Mesenchymal stem cell (in vitro differentiated cells and primary cell): ENCODE results near the gene ZNF148.

ENCODE experiments used
- DNase-seq: peaks from one replicate; pipeline ENCODE4 v3.0.0-alpha.2; 2013
- H2AFZ ChIP-seq: one replicate; pipeline ENCODE4 v1.6.1; 2013; ENCODE audit warnings: low read depth, mild to moderate bottlenecking, control low read depth, inconsistent platforms, low read length, moderate library complexity
- H2AK5ac ChIP-seq: 2 replicates; pipeline ENCODE4 v1.6.1; 2013; ENCODE audit warnings: low read length, moderate library complexity, mild to moderate bottlenecking, inconsistent platforms; ENCODE audit not compliant: severe bottlenecking
- H2BK120ac ChIP-seq: one replicate; pipeline ENCODE4 v1.6.1; 2013; ENCODE audit warnings: low read depth, mild to moderate bottlenecking, inconsistent platforms, low read length, moderate library complexity
- H2BK12ac ChIP-seq, 2 experiments: one replicate each; pipeline ENCODE4 v1.6.1; 2013; ENCODE audit warnings: inconsistent platforms in 2 of 2, low read length in 2 of 2, mild to moderate bottlenecking in 2 of 2, moderate library complexity in 2 of 2, control low read depth in 1 of 2
- H2BK15ac ChIP-seq: one replicate; pipeline ENCODE4 v1.6.1; 2013; ENCODE audit warnings: mild to moderate bottlenecking, low read depth, inconsistent platforms; ENCODE audit not compliant: poor library complexity, severe bottlenecking
- H2BK5ac ChIP-seq: 2 replicates; pipeline ENCODE4 v1.6.1; 2013; ENCODE audit warnings: low read depth, mild to moderate bottlenecking, low read length, control low read depth, inconsistent platforms; ENCODE audit not compliant: poor library complexity, severe bottlenecking
- H3K14ac ChIP-seq, 2 experiments: one replicate each; pipeline ENCODE4 v1.6.1; 2013; ENCODE audit warnings: inconsistent platforms in 2 of 2, low read length in 2 of 2, control low read depth in 1 of 2, mild to moderate bottlenecking in 1 of 2, moderate library complexity in 1 of 2
- H3K18ac ChIP-seq, 2 experiments: one replicate each; pipeline ENCODE4 v1.6.1; 2013; ENCODE audit warnings: inconsistent platforms in 2 of 2, low read length in 2 of 2, control low read depth in 1 of 2, low read depth in 1 of 2, mild to moderate bottlenecking in 1 of 2
- H3K23ac ChIP-seq, 2 experiments: one replicate each; pipeline ENCODE4 v1.6.1; 2013; ENCODE audit warnings: inconsistent platforms in 2 of 2, low read length in 2 of 2, mild to moderate bottlenecking in 2 of 2, moderate library complexity in 2 of 2, control low read depth in 1 of 2
- H3K27ac ChIP-seq: 2 replicates; pipeline ENCODE4 v1.5.1; 2013; ENCODE audit warnings: mild to moderate bottlenecking, moderate library complexity, low read length, control low read depth, inconsistent platforms; ENCODE audit not compliant: poor library complexity, severe bottlenecking
- H3K27me3 ChIP-seq, 2 experiments: 2 replicates each; pipeline versions ENCODE4 v1.6.1 to v1.7.0; 2013; ENCODE audit warnings: low read length in 2 of 2, mild to moderate bottlenecking in 2 of 2, moderate library complexity in 2 of 2, control low read depth in 1 of 2, inconsistent platforms in 1 of 2; ENCODE audit not compliant: control insufficient read depth in 1 of 2, insufficient read depth in 1 of 2
- H3K36me3 ChIP-seq, 2 experiments: 2 replicates each; pipeline versions ENCODE4 v1.6.1 to v1.7.0; 2013; ENCODE audit warnings: low read length in 2 of 2, control low read depth in 1 of 2, inconsistent platforms in 1 of 2, low read depth in 1 of 2, mild to moderate bottlenecking in 1 of 2; ENCODE audit not compliant: insufficient read depth in 2 of 2, control insufficient read depth in 1 of 2
- H3K4ac ChIP-seq, 2 experiments: one replicate each; pipeline ENCODE4 v1.6.1; 2013; ENCODE audit warnings: inconsistent platforms in 2 of 2, low read length in 2 of 2, mild to moderate bottlenecking in 2 of 2, moderate library complexity in 2 of 2, control low read depth in 1 of 2, low read depth in 1 of 2
- H3K4me1 ChIP-seq: 2 replicates; pipeline ENCODE4 v1.6.1; 2013; ENCODE audit warnings: low read depth, low read length, control low read depth; ENCODE audit not compliant: control insufficient read depth, insufficient read depth
- H3K4me2 ChIP-seq: 2 replicates; pipeline ENCODE4 v1.6.1; 2013; ENCODE audit warnings: low read length, mild to moderate bottlenecking, inconsistent platforms; ENCODE audit not compliant: poor library complexity, severe bottlenecking
- H3K4me3 ChIP-seq, 2 experiments: 2 replicates each; pipeline versions ENCODE4 v1.5.1 to v1.7.0; 2013; ENCODE audit warnings: low read length in 2 of 2, mild to moderate bottlenecking in 2 of 2, control low read depth in 1 of 2, low read depth in 1 of 2; ENCODE audit not compliant: insufficient read depth in 1 of 2
- H3K79me1 ChIP-seq: replicated peaks from 2 replicates; pipeline ENCODE4 v1.6.1; 2013; ENCODE audit warnings: mild to moderate bottlenecking, control low read depth, low read length, inconsistent platforms; ENCODE audit not compliant: poor library complexity, severe bottlenecking
- H3K9ac ChIP-seq: 2 replicates; pipeline ENCODE4 v1.7.0; 2013; ENCODE audit warnings: mild to moderate bottlenecking, low read length, moderate library complexity
- H3K9me3 ChIP-seq: 2 replicates; pipeline ENCODE4 v1.7.0; 2013; ENCODE audit warnings: mild to moderate bottlenecking, low read length; ENCODE audit not compliant: control insufficient read depth
- H4K8ac ChIP-seq: one replicate; pipeline ENCODE4 v1.6.1; 2013; ENCODE audit warnings: inconsistent platforms, mild to moderate bottlenecking, low read length, moderate library complexity
- H4K91ac ChIP-seq: one replicate; pipeline ENCODE4 v1.6.1; 2013; ENCODE audit warnings: mild to moderate bottlenecking, low read length, inconsistent platforms
- WGBS: methylation state at CpG from one replicate; pipeline ENCODE4 v1.1.7; 2013; ENCODE audit warnings: mixed read lengths; 5-methylcytosine and 5-hydroxymethylcytosine counted together

The ZNF148 gene

GRCh38 chr3:125340121-125340520, 35.0 kb downstream of the ZNF148 start:
- no peak overlapping the region for H3K4me2 ChIP-seq
- DNase-seq: no peak
- H3K79me1 ChIP-seq: no peaks in the 10 kb centered on the region
- H3K9ac ChIP-seq: no peak overlapping the region
- no peaks in the 10 kb centered on the region for H3K27me3 ChIP-seq
- WGBS: 98% methylated on average over 2 of the region's 2 CpGs
- H3K23ac ChIP-seq: no peak overlapping the region
- H3K4me1 ChIP-seq: peaks cover 2% of the 10 kb centered on the region
- no peak overlapping the region for H2BK120ac ChIP-seq
- H2AFZ ChIP-seq: no peak overlapping the region
- no peaks in the 10 kb centered on the region for H3K36me3 ChIP-seq
- peaks cover 15% of the 10 kb centered on the region for H3K9me3 ChIP-seq
- H2AK5ac ChIP-seq: no peak overlapping the region
- H3K14ac ChIP-seq: no peak overlapping the region
- no peak overlapping the region for H2BK12ac ChIP-seq
- no peak overlapping the region for H3K4me3 ChIP-seq
- no peak overlapping the region for H2BK5ac ChIP-seq
- H3K4ac ChIP-seq: no peak overlapping the region
- H3K18ac ChIP-seq: no peak overlapping the region
- no peak overlapping the region for H2BK15ac ChIP-seq
- H4K8ac ChIP-seq: no peak overlapping the region
- H3K27ac ChIP-seq: no peak overlapping the region
- no peak overlapping the region for H4K91ac ChIP-seq

DNA sequence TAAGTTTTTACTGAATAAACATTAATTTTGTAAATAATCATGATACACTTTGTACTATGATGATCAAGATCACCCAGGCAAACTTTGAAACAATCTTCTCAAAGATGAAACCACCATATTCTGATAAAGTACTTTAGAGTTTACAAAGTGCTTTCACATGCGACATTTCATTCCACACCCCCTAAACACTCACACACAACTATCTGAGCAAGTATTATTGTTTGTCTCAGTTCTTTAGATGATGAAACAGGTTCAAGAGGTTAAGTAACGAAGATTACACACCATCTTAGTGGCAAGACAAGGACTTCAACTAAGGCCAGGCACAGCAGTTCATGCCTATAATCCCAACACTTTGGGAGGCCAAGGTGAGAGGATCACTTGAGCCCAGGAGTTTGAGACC, 37.6 kb downstream of the ZNF148 start:
- Histone ChIP-seq H3K9me3 (peaks cover 1% of the 10 kb centered on the region), H3K18ac (no peak overlapping the region), H3K4me3 (no peak overlapping the region), H2BK15ac (no peak overlapping the region), H3K79me1 (no peaks in the 10 kb centered on the region), H2AFZ (no peak overlapping the region), H4K8ac (no peak overlapping the region), H3K27me3 (no peaks in the 10 kb centered on the region), H3K4me1 (peaks cover 2% of the 10 kb centered on the region), H2BK5ac (no peak overlapping the region), H3K4ac (no peak overlapping the region), H2BK120ac (no peak overlapping the region), H3K14ac (no peak overlapping the region), H3K4me2 (no peak overlapping the region), H3K9ac (no peak overlapping the region), H3K27ac (no peak overlapping the region), H3K36me3 (no peaks in the 10 kb centered on the region), H2AK5ac (no peak overlapping the region), H3K23ac (no peak overlapping the region), H2BK12ac (no peak overlapping the region), H4K91ac (no peak overlapping the region)
- WGBS: 75% methylated on average over 1 of the region's 2 CpGs
- peak; percentile 4 for DNase-seq

DNA sequence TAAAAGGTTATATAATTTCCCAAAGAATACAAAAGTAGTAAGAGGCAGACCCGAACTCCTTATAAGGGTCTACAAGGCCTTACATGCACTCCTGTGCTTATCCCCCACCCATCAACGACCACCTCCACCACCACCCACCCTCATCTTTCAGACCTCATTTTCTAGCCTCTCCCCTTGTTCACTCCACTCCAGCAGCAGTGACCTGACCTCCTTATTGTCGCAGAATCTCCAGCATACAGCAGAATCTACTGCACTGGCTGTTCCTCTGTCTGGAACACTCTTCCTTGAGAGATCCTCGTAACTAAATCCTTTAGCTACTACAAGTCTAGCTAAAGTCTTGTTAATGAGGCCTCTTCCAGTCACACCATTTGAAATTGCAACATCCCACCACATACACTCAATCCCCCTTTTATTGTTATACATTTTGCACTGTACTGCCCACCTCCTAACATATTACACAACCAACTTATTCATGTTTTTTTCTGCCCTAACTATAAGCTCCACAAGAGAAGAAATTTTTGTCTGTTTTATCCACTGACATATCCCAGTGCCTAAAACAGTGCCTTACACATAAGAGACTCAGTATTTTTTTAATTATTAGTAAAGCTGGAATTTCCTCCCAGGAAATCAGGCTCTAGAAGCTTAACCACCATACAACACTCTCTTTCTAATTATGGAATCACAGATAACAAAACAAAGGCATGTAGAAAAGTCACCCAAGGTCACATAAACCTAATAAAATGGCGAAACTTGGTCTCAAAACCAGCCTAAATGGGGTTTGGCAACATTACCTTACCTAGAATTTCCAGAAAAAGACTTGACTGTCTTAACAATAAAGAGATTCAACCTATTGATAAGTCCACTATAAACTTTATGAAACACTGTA, 40.2 kb downstream of the ZNF148 start:
- H3K9me3 ChIP-seq: no peaks in the 10 kb centered on the region
- H3K9ac ChIP-seq: no peak overlapping the region
- peaks cover 2% of the 10 kb centered on the region for H3K4me1 ChIP-seq
- DNase-seq: no peak
- no peak overlapping the region for H2BK5ac ChIP-seq
- 97% methylated on average over 5 of the region's 5 CpGs for WGBS
- H3K14ac ChIP-seq: no peak overlapping the region
- peak overlapping the region; percentile 10 for H2AK5ac ChIP-seq
- no peak overlapping the region for H3K18ac ChIP-seq
- H3K27me3 ChIP-seq: no peaks in the 10 kb centered on the region
- no peak overlapping the region for H2AFZ ChIP-seq
- H2BK120ac ChIP-seq: no peak overlapping the region
- peaks cover 1% of the 10 kb centered on the region for H3K79me1 ChIP-seq
- H3K27ac ChIP-seq: no peak overlapping the region
- no peak overlapping the region for H3K4ac ChIP-seq
- no peak overlapping the region for H4K91ac ChIP-seq
- H3K36me3 ChIP-seq: peaks cover 0 to 5% of the 10 kb centered on the region in 2 experiments
- H2BK12ac ChIP-seq: peak overlapping the region in 1 of 2 experiments; percentile 84
- H4K8ac ChIP-seq: peak overlapping the region; percentile 42
- H3K4me3 ChIP-seq: no peak overlapping the region
- no peak overlapping the region for H3K4me2 ChIP-seq
- no peak overlapping the region for H3K23ac ChIP-seq
- no peak overlapping the region for H2BK15ac ChIP-seq

DNA sequence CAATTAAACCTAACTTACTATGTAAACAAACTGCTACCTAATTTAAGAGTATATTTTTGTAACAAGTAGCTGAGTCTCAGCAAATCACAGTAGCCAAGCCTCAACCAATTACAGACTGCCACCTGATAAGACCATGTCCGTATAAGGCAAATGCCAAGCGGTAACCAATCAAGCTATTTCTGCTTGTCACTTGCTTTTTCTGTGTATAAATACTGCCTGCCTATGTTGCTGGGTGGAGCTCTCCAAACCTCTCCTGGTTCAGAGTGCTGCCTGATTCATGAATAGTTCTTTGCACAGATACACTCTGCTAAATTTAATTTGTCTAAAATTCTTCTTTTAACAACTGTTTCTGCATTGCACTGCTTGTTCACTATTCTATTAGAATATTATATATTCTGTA, 42.6 kb downstream of the ZNF148 start:
- Histone ChIP-seq H3K9me3 (no peaks in the 10 kb centered on the region), H3K14ac (no peak overlapping the region), H2BK12ac (no peak overlapping the region), H3K4me2 (no peak overlapping the region), H3K79me1 (peaks cover 1% of the 10 kb centered on the region), H3K36me3 (peaks cover 0 to 19% of the 10 kb centered on the region in 2 experiments), H2AK5ac (no peak overlapping the region), H3K27me3 (no peaks in the 10 kb centered on the region), H4K8ac (no peak overlapping the region), H4K91ac (no peak overlapping the region), H2AFZ (no peak overlapping the region), H2BK5ac (no peak overlapping the region), H2BK120ac (no peak overlapping the region), H3K18ac (no peak overlapping the region), H3K27ac (no peak overlapping the region), H3K4me1 (peaks cover 2% of the 10 kb centered on the region), H3K4ac (no peak overlapping the region), H2BK15ac (no peak overlapping the region), H3K23ac (no peak overlapping the region), H3K4me3 (no peak overlapping the region), H3K9ac (no peak overlapping the region)
- 47% methylated on average over 2 of the region's 2 CpGs for WGBS
- DNase-seq: no peak
